ENCODE data around the gene CALR3.

DNA sequence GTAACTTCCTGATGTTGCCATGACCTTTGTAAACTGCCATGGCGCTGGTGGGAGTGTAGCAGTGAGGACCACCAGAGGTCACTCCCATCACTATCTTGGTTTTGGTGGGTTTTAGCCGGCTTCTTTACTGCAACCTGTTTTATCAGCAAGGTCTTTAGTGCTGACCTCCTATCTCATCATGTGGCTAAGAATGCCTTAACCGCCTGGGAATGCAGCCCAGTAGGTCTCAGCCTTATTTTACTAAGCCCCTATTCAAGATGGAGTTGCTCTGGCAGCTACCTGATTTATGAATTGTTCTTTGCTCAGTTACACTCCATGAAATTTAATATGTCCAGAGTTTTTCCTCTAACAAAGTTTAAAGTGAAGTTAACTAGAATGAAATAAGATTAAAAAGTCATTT, 19.6 kb downstream of the CALR3 start:
- TF ChIP-seq POLR2AphosphoS5 (IDR thresholded peaks at IDR 0.05; ENCODE audit: low read depth, low read length) (no peak), TCF7L2 (IDR thresholded peaks at IDR 0.05; ENCODE audit: low read depth, low read length) (no peak), SIN3A (IDR thresholded peaks at IDR 0.05; ENCODE audit: borderline replicate concordance, insufficient read depth, low read depth, low read length) (no peak)
- TF ChIP-seq, protein P1, sequence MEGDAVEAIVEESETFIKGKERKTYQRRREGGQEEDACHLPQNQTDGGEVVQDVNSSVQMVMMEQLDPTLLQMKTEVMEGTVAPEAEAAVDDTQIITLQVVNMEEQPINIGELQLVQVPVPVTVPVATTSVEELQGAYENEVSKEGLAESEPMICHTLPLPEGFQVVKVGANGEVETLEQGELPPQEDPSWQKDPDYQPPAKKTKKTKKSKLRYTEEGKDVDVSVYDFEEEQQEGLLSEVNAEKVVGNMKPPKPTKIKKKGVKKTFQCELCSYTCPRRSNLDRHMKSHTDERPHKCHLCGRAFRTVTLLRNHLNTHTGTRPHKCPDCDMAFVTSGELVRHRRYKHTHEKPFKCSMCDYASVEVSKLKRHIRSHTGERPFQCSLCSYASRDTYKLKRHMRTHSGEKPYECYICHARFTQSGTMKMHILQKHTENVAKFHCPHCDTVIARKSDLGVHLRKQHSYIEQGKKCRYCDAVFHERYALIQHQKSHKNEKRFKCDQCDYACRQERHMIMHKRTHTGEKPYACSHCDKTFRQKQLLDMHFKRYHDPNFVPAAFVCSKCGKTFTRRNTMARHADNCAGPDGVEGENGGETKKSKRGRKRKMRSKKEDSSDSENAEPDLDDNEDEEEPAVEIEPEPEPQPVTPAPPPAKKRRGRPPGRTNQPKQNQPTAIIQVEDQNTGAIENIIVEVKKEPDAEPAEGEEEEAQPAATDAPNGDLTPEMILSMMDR (IDR thresholded peaks at IDR 0.05): no peak
- TF ChIP-seq, protein P2, sequence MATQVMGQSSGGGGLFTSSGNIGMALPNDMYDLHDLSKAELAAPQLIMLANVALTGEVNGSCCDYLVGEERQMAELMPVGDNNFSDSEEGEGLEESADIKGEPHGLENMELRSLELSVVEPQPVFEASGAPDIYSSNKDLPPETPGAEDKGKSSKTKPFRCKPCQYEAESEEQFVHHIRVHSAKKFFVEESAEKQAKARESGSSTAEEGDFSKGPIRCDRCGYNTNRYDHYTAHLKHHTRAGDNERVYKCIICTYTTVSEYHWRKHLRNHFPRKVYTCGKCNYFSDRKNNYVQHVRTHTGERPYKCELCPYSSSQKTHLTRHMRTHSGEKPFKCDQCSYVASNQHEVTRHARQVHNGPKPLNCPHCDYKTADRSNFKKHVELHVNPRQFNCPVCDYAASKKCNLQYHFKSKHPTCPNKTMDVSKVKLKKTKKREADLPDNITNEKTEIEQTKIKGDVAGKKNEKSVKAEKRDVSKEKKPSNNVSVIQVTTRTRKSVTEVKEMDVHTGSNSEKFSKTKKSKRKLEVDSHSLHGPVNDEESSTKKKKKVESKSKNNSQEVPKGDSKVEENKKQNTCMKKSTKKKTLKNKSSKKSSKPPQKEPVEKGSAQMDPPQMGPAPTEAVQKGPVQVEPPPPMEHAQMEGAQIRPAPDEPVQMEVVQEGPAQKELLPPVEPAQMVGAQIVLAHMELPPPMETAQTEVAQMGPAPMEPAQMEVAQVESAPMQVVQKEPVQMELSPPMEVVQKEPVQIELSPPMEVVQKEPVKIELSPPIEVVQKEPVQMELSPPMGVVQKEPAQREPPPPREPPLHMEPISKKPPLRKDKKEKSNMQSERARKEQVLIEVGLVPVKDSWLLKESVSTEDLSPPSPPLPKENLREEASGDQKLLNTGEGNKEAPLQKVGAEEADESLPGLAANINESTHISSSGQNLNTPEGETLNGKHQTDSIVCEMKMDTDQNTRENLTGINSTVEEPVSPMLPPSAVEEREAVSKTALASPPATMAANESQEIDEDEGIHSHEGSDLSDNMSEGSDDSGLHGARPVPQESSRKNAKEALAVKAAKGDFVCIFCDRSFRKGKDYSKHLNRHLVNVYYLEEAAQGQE (IDR thresholded peaks at IDR 0.05; ENCODE audit: insufficient read depth in 1 of 2, low read depth in 2 of 2, low read length in 1 of 2): no peak

All from Panc1 (cell line).